ENCODE results near the gene PSME1. TPM values are rescaled to one million over a fixed set of nuclear protein-coding genes. Genes with fewer than 3 reads are reported as not detected.

The PSME1 gene
- total RNA-seq, 1 donor from 2014 or later = 32.7 TPM

- DNase-seq (ENCODE audit: low spot score) = no peak
- Histone ChIP-seq H3F3A (ENCODE audit: low read depth) (peaks cover 28% of the 10 kb centered on the region), H3K36me3 (no peaks in the 10 kb centered on the region), H3K4me1 (peaks cover 10% of the 10 kb centered on the region), H3K27ac (no peak overlapping the region), H3K9me3 (ENCODE audit: low read depth) (no peaks in the 10 kb centered on the region), H3K9ac (no peak overlapping the region), H3K4me3 (no peak overlapping the region), H3K27me3 (no peaks in the 10 kb centered on the region), H2AFZ (replicated peaks) (no peak overlapping the region), H3K4me2 (peak overlapping the region; percentile 100), H3K79me2 (ENCODE audit: low read depth) (peaks cover 41% of the 10 kb centered on the region), H4K20me1 (ENCODE audit: low read depth) (peaks cover 20% of the 10 kb centered on the region)
- TF ChIP-seq EZH2phosphoT487 (IDR thresholded peaks at IDR 0.05) = no peak
- TF ChIP-seq CTCF (IDR thresholded peaks at IDR 0.05) = no peak
- TF ChIP-seq EZH2 (IDR thresholded peaks at IDR 0.05) = no peak
- Mint-ChIP-seq H3K27me3 (ENCODE audit: insufficient read depth, low read depth) (peaks cover 6% of the 10 kb centered on the region), H3K4me3 (peak overlapping the region; percentile 99), H3K4me1 (peaks cover 28% of the 10 kb centered on the region), H3K27ac (no peak overlapping the region), H3K9me3 (no peaks in the 10 kb centered on the region), H3K36me3 (peaks cover 7% of the 10 kb centered on the region)
These were observed 9.2 kb downstream of the PSME1 start for GRCh38 chr14:24145219-24145618.

GRCh38 chr14:24145690-24146452 lies 9.9 kb downstream of the PSME1 start:
- H3K36me3 Mint-ChIP-seq = peaks cover 7% of the 10 kb centered on the region

GRCh38 chr14:24146453-24146977 lies 10.5 kb downstream of the PSME1 start, which contains the start of gene PSME2:
TSS of gene PSME2 (minus strand) at chr14:24146610. CDS start at chr14:24146581, 29 bp downstream.
- no peak for TF ChIP-seq EZH2 (IDR thresholded peaks at IDR 0.05)
- no peak for TF ChIP-seq CTCF (IDR thresholded peaks at IDR 0.05)
- TF ChIP-seq EZH2phosphoT487 (IDR thresholded peaks at IDR 0.05) = no peak
- Mint-ChIP-seq H3K27ac (peak within 1 kb of the TSS; percentile 91), H3K4me1 (peaks cover 28% of the 10 kb centered on the region), H3K9me3 (no peaks in the 10 kb centered on the region), H3K36me3 (peaks cover 7% of the 10 kb centered on the region), H3K27me3 (ENCODE audit: insufficient read depth, low read depth) (peaks cover 5% of the 10 kb centered on the region), H3K4me3 (peak within 1 kb of the TSS; percentile 99)
- Histone ChIP-seq H3K27me3 (no peaks in the 10 kb centered on the region), H3K79me2 (ENCODE audit: low read depth) (peaks cover 33% of the 10 kb centered on the region), H3K27ac (peak within 1 kb of the TSS; percentile 61), H3K9me3 (ENCODE audit: low read depth) (no peaks in the 10 kb centered on the region), H3K4me2 (peak within 1 kb of the TSS; percentile 100), H3K4me3 (peak within 1 kb of the TSS; percentile 90), H3K4me1 (peaks cover 10% of the 10 kb centered on the region), H2AFZ (replicated peaks) (peak within 1 kb of the TSS; percentile 81), H3K36me3 (no peaks in the 10 kb centered on the region), H3K9ac (peak within 1 kb of the TSS; percentile 88), H4K20me1 (ENCODE audit: low read depth) (peaks cover 15% of the 10 kb centered on the region), H3F3A (ENCODE audit: low read depth) (peaks cover 16% of the 10 kb centered on the region)
- peak; percentile 99 for DNase-seq (ENCODE audit: low spot score)

More at GRCh38 chr14:24145690-24146452, 9.9 kb downstream of the PSME1 start:
- no peak overlapping the region for H3K27ac ChIP-seq
- DNase-seq (ENCODE audit: low spot score) = no peak
- H3F3A ChIP-seq (ENCODE audit: low read depth) = peaks cover 22% of the 10 kb centered on the region
- H3K9me3 Mint-ChIP-seq = no peaks in the 10 kb centered on the region
- peaks cover 34% of the 10 kb centered on the region for H3K79me2 ChIP-seq (ENCODE audit: low read depth)
- H3K4me1 ChIP-seq = peaks cover 10% of the 10 kb centered on the region
- peak overlapping the region; percentile 63 for H3K27ac Mint-ChIP-seq
- H3K27me3 ChIP-seq = no peaks in the 10 kb centered on the region
- peak overlapping the region; percentile 99 for H3K4me3 Mint-ChIP-seq
- peak overlapping the region; percentile 100 for H3K4me2 ChIP-seq
- H3K4me1 Mint-ChIP-seq = peaks cover 28% of the 10 kb centered on the region
- H3K4me3 ChIP-seq = peak overlapping the region; percentile 90
- H3K9me3 ChIP-seq (ENCODE audit: low read depth) = no peaks in the 10 kb centered on the region
- peaks cover 15% of the 10 kb centered on the region for H4K20me1 ChIP-seq (ENCODE audit: low read depth)
- H3K36me3 ChIP-seq = no peaks in the 10 kb centered on the region
- TF ChIP-seq EZH2phosphoT487 (IDR thresholded peaks at IDR 0.05) (no peak), CTCF (IDR thresholded peaks at IDR 0.05) (no peak), EZH2 (IDR thresholded peaks at IDR 0.05) (no peak)
- H3K9ac ChIP-seq = peak overlapping the region; percentile 16
- H2AFZ ChIP-seq (replicated peaks) = no peak overlapping the region
- peaks cover 6% of the 10 kb centered on the region for H3K27me3 Mint-ChIP-seq (ENCODE audit: insufficient read depth, low read depth)
